ENCODE results near the gene CCR6. TPM values are rescaled to one million over a fixed set of nuclear protein-coding genes. Genes with fewer than 3 reads are reported as not detected.

Gene CCR6
- total RNA-seq, 1 donor from 2014 or later = not detected

- TF ChIP-seq CTCF (conservative IDR thresholded peaks at IDR 0.05; ENCODE audit: low read depth, low read length) = no peak
- DNase-seq (ENCODE audit: low read depth) = peak; percentile 68
- H3K4me3 ChIP-seq (ENCODE audit: low read depth, low read length) = no peak overlapping the region
Measured at GRCh38 chr6:167134448-167135328, 11.8 kb downstream of the CCR6 start.

DNA sequence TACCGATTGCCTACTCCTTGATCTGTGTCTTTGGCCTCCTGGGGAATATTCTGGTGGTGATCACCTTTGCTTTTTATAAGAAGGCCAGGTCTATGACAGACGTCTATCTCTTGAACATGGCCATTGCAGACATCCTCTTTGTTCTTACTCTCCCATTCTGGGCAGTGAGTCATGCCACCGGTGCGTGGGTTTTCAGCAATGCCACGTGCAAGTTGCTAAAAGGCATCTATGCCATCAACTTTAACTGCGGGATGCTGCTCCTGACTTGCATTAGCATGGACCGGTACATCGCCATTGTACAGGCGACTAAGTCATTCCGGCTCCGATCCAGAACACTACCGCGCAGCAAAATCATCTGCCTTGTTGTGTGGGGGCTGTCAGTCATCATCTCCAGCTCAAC is 13.5 kb downstream of the CCR6 start:
- no peak overlapping the region for H3K4me3 ChIP-seq (ENCODE audit: low read depth, low read length)
- no peak for DNase-seq (ENCODE audit: low read depth)
- no peak for TF ChIP-seq CTCF (conservative IDR thresholded peaks at IDR 0.05; ENCODE audit: low read depth, low read length)

DNA sequence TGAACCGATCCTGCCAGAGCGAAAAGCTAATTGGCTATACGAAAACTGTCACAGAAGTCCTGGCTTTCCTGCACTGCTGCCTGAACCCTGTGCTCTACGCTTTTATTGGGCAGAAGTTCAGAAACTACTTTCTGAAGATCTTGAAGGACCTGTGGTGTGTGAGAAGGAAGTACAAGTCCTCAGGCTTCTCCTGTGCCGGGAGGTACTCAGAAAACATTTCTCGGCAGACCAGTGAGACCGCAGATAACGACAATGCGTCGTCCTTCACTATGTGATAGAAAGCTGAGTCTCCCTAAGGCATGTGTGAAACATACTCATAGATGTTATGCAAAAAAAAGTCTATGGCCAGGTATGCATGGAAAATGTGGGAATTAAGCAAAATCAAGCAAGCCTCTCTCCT is 14.2 kb downstream of the CCR6 start:
- TF ChIP-seq CTCF (conservative IDR thresholded peaks at IDR 0.05; ENCODE audit: low read depth, low read length) = no peak
- no peak overlapping the region for H3K4me3 ChIP-seq (ENCODE audit: low read depth, low read length)
- no peak for DNase-seq (ENCODE audit: low read depth)

GRCh38 chr6:167137881-167138280 is 15.0 kb downstream of the CCR6 start:
- DNase-seq (ENCODE audit: low read depth) = no peak
- H3K4me3 ChIP-seq (ENCODE audit: low read depth, low read length) = no peak overlapping the region
- TF ChIP-seq CTCF (conservative IDR thresholded peaks at IDR 0.05; ENCODE audit: low read depth, low read length) = no peak

DNA sequence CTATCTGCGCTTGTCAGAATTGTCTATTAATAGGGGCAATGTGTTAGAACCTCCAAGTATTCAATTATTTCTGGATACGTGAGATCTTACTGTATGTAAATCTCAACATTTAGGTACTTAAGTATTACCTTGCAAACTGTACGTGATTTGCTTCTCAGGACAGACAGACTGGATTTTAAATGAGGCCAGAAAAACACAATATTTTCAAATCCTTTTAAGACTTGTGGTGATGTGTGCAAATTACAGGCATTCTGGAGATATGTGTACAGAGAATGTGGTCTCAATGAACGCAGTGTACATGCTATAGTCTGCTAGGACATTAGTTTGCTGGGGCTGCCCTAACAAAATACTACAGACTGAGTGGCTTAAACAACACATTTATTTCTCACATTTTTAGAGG is 16.9 kb downstream of the CCR6 start:
- no peak overlapping the region for H3K4me3 ChIP-seq (ENCODE audit: low read depth, low read length)
- DNase-seq (ENCODE audit: low read depth) = no peak
- no peak for TF ChIP-seq CTCF (conservative IDR thresholded peaks at IDR 0.05; ENCODE audit: low read depth, low read length)

- DNase-seq (ENCODE audit: low read depth) = no peak
- no peak overlapping the region for H3K4me3 ChIP-seq (ENCODE audit: low read depth, low read length)
- TF ChIP-seq CTCF (conservative IDR thresholded peaks at IDR 0.05; ENCODE audit: low read depth, low read length) = no peak
Measured at GRCh38 chr6:167140589-167141474, 17.9 kb downstream of the CCR6 start.

All from epithelial cell of proximal tubule (primary cell).